ENCODE results near the gene SLC39A11. TPM values are rescaled to one million over a fixed set of nuclear protein-coding genes. Genes with fewer than 3 reads are reported as not detected.

The SLC39A11 gene
- total RNA-seq, 1 donor from 2014 or later = 23.2 TPM

DNA sequence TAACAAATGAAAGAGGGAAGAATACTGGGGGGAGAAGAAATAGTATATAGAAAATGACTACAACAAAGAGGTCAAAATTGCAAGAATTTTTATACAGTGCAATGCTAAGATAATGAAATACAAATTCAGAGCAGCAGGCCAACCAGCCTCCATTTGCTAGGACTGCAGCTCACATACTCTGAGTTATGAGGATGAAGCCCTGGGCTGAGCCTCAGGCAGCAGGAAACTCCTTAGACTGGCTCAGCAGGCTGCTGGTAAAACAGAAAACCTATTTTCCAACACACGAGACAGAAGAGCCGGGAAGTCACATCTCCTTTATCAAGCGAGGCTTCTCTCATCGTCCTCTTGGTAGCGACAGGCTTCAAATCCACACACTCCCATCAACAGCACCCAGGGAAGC, 296.5 kb downstream of the SLC39A11 start:
- no peaks in the 10 kb centered on the region for H3K27me3 Mint-ChIP-seq
- H3K36me3 Mint-ChIP-seq = peaks cover 19% of the 10 kb centered on the region
- H3K9me3 Mint-ChIP-seq = peaks cover 14% of the 10 kb centered on the region
- H3K27ac Mint-ChIP-seq = no peak overlapping the region
- no peak for DNase-seq (ENCODE audit: extremely low spot score, unreplicated experiment)
- H3K4me3 Mint-ChIP-seq = no peak overlapping the region
- no peaks in the 10 kb centered on the region for H3K4me1 Mint-ChIP-seq (ENCODE audit: unreplicated experiment)
- TF ChIP-seq, protein P1, sequence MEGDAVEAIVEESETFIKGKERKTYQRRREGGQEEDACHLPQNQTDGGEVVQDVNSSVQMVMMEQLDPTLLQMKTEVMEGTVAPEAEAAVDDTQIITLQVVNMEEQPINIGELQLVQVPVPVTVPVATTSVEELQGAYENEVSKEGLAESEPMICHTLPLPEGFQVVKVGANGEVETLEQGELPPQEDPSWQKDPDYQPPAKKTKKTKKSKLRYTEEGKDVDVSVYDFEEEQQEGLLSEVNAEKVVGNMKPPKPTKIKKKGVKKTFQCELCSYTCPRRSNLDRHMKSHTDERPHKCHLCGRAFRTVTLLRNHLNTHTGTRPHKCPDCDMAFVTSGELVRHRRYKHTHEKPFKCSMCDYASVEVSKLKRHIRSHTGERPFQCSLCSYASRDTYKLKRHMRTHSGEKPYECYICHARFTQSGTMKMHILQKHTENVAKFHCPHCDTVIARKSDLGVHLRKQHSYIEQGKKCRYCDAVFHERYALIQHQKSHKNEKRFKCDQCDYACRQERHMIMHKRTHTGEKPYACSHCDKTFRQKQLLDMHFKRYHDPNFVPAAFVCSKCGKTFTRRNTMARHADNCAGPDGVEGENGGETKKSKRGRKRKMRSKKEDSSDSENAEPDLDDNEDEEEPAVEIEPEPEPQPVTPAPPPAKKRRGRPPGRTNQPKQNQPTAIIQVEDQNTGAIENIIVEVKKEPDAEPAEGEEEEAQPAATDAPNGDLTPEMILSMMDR (conservative IDR thresholded peaks at IDR 0.05) = no peak

DNA sequence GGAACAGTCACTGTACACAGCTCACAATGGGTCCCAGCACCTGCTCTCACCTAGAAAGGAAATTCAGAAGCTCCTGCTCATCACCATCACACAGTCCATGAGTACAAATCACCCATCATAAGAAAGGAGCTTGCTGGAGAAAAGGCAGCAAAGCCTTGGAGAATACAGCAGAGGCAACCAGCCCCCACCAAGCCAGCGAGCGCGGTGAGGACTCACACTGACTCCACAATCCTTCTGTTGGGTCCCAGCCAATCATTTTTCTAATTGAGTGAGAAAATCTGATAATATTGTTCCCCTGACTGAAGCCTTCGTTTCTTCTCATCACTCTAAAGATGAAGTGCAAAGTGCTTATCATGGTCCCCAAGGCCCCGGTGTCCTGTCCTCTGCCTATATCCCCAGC, 298.3 kb downstream of the SLC39A11 start:
- Mint-ChIP-seq H3K4me1 (ENCODE audit: unreplicated experiment) (no peaks in the 10 kb centered on the region), H3K27me3 (no peaks in the 10 kb centered on the region), H3K27ac (no peak overlapping the region), H3K4me3 (no peak overlapping the region), H3K36me3 (peaks cover 14% of the 10 kb centered on the region), H3K9me3 (peaks cover 13% of the 10 kb centered on the region)
- no peak for DNase-seq (ENCODE audit: extremely low spot score, unreplicated experiment)
- TF ChIP-seq, protein P1 (conservative IDR thresholded peaks at IDR 0.05) = no peak

DNA sequence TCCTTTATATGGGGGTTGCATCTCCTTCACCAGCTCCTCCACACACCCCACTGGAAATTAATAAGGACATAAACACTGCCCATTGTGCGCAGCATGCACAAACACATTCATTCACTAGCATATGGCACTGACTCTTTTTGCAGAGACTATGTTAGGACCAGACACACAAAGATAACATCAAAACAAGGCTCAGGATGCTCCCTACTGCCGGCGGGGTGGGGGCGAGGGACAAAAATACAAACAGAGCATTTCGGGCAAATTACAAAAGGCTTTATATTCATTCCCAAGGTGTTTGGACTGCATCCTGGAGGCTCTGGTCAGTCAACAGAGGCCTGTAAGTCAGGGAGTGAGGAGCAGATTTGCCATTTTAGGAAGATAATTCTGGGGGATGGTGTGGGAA, 299.7 kb downstream of the SLC39A11 start:
- Mint-ChIP-seq H3K9me3 (peaks cover 7% of the 10 kb centered on the region), H3K36me3 (peaks cover 12% of the 10 kb centered on the region), H3K4me3 (no peak overlapping the region), H3K4me1 (ENCODE audit: unreplicated experiment) (no peaks in the 10 kb centered on the region), H3K27me3 (no peaks in the 10 kb centered on the region), H3K27ac (no peak overlapping the region)
- TF ChIP-seq, protein P1 (conservative IDR thresholded peaks at IDR 0.05) = no peak
- no peak for DNase-seq (ENCODE audit: extremely low spot score, unreplicated experiment)

DNA sequence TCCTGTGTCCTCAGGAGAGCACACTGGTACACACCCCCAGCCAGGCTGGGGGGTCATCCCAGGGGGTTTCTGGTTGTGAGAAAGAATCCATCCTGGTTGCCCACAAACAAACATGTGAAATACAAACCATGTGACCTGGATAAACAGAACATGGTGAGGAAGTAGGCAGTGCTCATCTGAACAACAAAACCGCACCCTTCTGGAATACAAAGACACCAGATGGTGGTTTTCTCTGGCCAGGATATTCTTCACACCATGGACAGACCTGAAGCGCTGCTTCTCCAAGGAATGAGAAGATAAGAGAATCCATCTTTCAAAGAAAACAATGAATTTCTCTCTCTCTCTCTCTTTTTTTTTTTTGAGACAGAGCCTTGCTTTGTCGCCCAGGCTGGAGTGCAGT, 302.3 kb downstream of the SLC39A11 start:
- TF ChIP-seq, protein P1 (conservative IDR thresholded peaks at IDR 0.05) = no peak
- peaks cover 7% of the 10 kb centered on the region for H3K9me3 Mint-ChIP-seq
- no peak overlapping the region for H3K27ac Mint-ChIP-seq
- H3K27me3 Mint-ChIP-seq = no peaks in the 10 kb centered on the region
- peaks cover 10% of the 10 kb centered on the region for H3K36me3 Mint-ChIP-seq
- H3K4me1 Mint-ChIP-seq (ENCODE audit: unreplicated experiment) = no peaks in the 10 kb centered on the region
- H3K4me3 Mint-ChIP-seq = no peak overlapping the region
- DNase-seq (ENCODE audit: extremely low spot score, unreplicated experiment) = no peak

DNA sequence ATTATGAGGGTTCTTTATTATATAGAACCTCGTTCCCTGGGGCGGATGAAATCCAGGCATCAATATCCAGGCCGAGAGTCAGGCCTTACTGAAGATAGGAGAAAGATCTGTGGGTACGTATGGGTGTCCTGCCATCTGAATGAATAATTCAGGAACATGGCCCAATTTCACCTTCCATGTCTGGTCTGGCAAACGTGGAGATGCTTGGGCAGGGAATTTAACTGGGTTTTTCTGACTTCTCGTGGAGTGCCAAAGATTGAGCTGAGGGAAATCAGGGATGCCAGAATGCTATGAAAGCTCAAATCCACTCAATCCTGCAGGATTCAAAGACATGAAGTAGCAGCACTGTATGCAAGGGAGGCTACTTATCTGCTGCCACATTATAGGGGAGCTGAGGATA, 302.8 kb downstream of the SLC39A11 start:
- no peaks in the 10 kb centered on the region for H3K27me3 Mint-ChIP-seq
- peaks cover 7% of the 10 kb centered on the region for H3K9me3 Mint-ChIP-seq
- H3K27ac Mint-ChIP-seq = no peak overlapping the region
- peaks cover 10% of the 10 kb centered on the region for H3K36me3 Mint-ChIP-seq
- TF ChIP-seq, protein P1 (conservative IDR thresholded peaks at IDR 0.05) = no peak
- no peaks in the 10 kb centered on the region for H3K4me1 Mint-ChIP-seq (ENCODE audit: unreplicated experiment)
- DNase-seq (ENCODE audit: extremely low spot score, unreplicated experiment) = no peak
- no peak overlapping the region for H3K4me3 Mint-ChIP-seq

All from type B pancreatic cell (in vitro differentiated cells).